ENCODE measurements around the gene PPP1CB.

DNA sequence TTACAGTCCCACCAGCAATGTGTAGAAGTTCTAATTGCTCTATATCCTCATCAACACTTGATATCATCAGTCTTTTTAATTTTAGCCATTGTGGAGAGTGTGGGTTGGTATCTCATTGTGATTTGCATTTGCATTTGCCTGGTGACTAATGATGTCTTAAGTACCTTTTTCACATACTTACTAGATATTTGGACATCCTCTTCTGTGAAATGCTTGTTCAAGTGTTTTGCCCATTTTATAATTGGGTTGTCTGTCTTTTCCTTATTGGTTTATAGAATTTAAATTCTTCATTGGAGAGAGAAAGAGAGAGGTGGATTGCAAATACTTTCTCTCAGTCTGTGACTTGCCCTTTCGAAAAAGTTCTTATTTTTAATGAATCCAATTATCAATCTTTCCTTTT is 14.0 kb upstream of the PPP1CB start:
- TF ChIP-seq POLR2A (IDR thresholded peaks at IDR 0.05), result no peak
- TF ChIP-seq CTCF (IDR thresholded peaks at IDR 0.05), result no peak
- no peak for TF ChIP-seq POLR2AphosphoS5 (IDR thresholded peaks at IDR 0.05)
- TF ChIP-seq EP300 (IDR thresholded peaks at IDR 0.05), result no peak
